ENCODE data around the gene PDE1C.

GRCh38 chr7:31729195-31729804, 340.9 kb downstream of the PDE1C start:
- TF ChIP-seq CTCF (IDR thresholded peaks at IDR 0.05) = no peak
- TF ChIP-seq POLR2A (IDR thresholded peaks at IDR 0.05) = no peak
